Body of pancreas (tissue), 4 donors: ENCODE measurements around the gene KLF1.

ENCODE experiments used
- CTCF ChIP-seq, 7 experiments: fragments of 450-650 bp in 4 of 7; fragments of 200-600 bp in 3 of 7; sonication (generic) in 3 of 7; IDR thresholded peaks; one replicate each; pipeline ENCODE4 v1.5.1; 2016 to 2019; ENCODE audit warnings: antibody characterized with exemption in 7 of 7
- POLR2A ChIP-seq, 3 donors: fragments of 450-650 bp; IDR thresholded peaks; one replicate each; pipeline ENCODE4 v1.6.1; 2016; ENCODE audit warnings: antibody characterized with exemption in 3 of 3, mild to moderate bottlenecking in 2 of 3

GRCh38 chr19:12936582-12936981 is 49.6 kb upstream of the KLF1 start:
- no peak for TF ChIP-seq CTCF (IDR thresholded peaks at IDR 0.05)
- no peak for TF ChIP-seq POLR2A (IDR thresholded peaks at IDR 0.05)
